Fibroblast of mammary gland (primary cell): ENCODE results near the gene ESPN.

Source experiments
- DNase-seq: peaks from one replicate; pipeline ENCODE4 v3.0.0-alpha.2; 2010; ENCODE audit warnings: low read depth
- H3K4me3 ChIP-seq: 2 replicates; pipeline ENCODE4 v1.5.1; 2011; ENCODE audit warnings: low read depth, mild to moderate bottlenecking, low read length, moderate library complexity; ENCODE audit not compliant: control insufficient read depth
- CTCF ChIP-seq: conservative IDR thresholded peaks from 2 replicates; pipeline ENCODE4 v1.5.1; 2011; ENCODE audit warnings: low read depth, low read length, inconsistent platforms; ENCODE audit not compliant: control insufficient read depth, insufficient read depth

ESPN gene

DNA sequence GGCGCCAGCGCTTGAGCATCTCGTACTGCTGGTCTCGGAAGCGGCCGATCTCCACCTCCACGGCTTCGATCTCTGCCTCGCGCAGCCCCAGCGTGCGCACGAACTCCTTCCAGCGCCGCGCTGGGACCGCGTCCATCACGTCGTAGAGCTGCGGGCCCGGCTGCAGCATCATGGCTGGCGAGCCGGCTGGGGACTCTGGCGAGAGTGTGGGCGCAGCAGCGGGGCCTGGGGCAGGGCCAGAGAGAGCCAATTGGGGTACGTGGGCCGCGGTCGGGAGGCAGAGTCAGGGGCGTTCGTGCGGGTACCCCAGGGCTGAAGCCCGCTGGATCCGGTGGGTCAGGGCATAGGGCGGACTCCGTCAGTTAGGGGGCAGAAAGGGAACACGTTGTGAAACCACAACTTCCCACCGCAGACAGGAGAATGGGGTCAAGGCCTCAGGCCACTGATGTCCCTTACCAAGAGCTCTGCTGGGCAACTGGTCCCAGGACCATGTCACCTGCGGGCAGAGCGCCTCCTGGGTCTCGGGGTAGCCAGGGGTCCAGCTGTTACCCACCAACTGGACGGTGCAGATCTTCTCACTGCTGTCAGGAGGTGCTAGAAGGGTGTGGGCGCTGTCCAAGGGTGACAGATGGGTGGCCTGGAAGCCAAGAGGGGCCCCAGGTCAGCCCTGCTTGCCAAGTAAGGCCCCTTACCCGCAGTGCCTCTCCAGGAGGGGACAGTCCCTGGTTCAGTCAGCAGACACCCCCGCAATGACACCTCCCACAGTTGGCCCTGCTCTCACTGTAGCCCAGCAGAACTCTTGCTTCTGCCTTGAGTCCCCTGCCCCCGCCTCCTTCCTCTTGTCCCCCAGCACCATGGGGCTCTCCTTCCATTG is 37.2 kb downstream of the ESPN start:
- no peak for TF ChIP-seq CTCF
- no peak overlapping the region for H3K4me3 ChIP-seq
- no peak for DNase-seq

DNA sequence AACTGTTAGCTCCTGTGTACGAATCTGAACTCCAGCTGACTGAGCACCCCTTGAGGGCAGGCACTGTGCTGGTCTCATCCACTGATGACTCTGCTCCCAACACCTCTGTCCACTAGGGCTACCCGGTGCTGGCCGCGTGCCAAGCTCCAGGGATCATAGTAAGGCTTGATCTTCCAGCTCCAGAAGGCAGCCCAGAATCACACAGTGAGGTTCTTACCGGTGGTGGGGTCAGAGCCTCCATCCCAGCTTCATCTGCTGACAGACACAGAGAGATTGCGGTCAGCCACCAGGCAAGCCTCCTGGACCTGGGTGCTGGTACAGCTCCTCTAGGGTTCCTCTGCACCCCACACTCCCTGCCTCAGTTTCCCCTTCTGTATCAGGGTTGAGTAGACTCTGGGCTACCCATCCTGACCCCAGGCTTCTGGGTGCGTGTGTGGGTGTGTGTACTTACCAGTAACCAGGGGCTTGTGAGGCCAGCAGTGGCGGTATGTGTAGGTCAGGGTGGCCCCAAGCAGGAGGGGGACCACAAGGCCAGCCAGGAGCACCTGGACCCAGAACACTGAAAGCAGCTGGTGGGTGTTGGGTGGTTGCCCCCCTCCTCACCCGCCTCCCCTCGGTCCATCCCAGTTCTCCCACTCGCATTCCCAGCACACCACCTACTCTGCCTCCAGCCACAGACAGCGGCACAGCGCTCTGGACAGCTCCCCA is 38.0 kb downstream of the ESPN start:
- no peak for TF ChIP-seq CTCF
- no peak for DNase-seq
- H3K4me3 ChIP-seq, result no peak overlapping the region

DNA sequence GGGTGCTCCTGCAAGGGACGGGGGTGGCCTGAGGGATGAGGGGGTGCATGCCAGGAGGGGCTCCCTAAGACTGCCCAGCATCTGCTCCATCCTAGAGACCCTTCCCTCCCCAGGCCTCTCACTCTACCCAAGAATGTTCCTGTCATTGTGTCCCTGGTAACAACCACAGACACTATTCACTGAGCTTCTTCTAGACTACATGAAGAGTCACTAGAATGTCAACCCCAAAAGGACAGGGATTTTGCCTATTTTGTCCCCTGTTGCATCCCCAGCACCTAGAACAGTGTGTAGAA is 38.5 kb downstream of the ESPN start:
- no peak for DNase-seq
- no peak for TF ChIP-seq CTCF

DNA sequence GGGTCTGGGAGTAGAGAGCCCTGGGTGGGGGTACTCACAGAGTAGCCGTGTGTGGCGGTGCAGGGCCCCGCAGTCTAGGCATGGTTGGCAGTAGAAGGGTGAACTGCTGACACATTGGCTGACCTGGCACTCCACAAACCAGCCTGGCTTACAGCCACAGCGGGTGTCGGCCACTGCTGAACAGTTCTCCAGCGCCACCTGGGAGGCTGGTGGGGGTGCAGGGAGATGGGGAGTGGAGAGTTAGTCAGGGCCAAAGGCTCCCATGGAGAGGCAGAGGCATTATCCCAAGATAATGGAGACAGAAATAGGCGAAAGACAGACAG is 39.9 kb downstream of the ESPN start:
- no peak overlapping the region for H3K4me3 ChIP-seq
- DNase-seq, result no peak
- TF ChIP-seq CTCF, result no peak

More for the DNA sequence above, 38.5 kb downstream of the ESPN start:
- no peak overlapping the region for H3K4me3 ChIP-seq

DNA sequence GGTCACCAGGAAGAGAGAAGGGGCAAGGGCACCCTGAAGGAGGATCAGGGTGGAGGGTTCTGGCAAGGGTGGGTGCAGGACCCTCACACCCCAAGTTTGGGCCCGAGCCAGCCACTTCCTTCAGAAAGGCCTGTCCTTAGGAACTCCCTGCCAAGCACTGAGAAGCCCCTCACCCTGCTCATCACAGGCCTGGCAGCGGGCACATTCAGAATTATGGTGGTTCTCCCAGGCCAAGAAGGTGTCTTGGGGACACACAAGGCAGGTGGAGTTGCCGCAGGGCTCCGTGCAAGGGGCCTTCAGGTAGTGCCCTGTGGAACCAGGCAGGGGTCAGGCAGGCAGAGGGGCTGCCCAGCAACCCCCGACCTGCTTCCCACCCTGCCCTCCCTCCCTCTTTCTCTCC is 40.3 kb downstream of the ESPN start:
- H3K4me3 ChIP-seq, result no peak overlapping the region
- no peak for DNase-seq
- no peak for TF ChIP-seq CTCF

DNA sequence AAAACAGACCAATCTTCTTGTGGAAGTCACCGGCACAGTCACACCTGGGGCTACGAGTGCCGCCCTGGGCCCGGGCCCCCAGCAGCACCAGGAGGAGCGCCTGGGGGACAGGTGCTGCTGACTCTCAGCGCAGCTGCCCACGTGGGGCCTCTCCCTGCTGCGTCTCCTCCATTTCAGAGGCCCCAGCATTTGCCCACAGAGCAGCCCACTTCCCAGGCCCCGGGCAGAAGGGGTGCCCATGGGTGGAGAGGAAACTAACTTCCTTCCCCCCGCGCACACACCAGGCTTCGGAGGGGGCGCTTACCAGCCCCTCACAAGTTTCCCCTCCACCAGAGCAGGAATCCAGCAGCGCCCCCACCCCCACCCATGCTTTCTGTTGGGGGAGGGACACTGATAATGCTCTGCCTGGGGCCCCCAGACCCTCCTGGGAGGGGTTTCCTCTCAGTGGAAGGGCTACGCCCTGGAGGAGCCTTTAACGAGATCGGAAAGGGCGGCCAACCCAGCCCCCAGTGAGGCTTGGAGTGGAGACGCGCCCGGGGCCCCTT is 41.0 kb downstream of the ESPN start:
- DNase-seq, result no peak
- no peak for TF ChIP-seq CTCF
- no peak overlapping the region for H3K4me3 ChIP-seq
